ELR (cell line): ENCODE data around the gene BACE2.
"Not testable (repeated sequence)": the region's sequence is repeated elsewhere in the genome, so short reads cannot be mapped to it uniquely, and the experiment has no call there.

Experiments
- DNase-seq: peaks from one replicate; pipeline ENCODE4 v3.0.0-alpha.2; 2015; ENCODE audit warnings: low read depth

The BACE2 gene

DNA sequence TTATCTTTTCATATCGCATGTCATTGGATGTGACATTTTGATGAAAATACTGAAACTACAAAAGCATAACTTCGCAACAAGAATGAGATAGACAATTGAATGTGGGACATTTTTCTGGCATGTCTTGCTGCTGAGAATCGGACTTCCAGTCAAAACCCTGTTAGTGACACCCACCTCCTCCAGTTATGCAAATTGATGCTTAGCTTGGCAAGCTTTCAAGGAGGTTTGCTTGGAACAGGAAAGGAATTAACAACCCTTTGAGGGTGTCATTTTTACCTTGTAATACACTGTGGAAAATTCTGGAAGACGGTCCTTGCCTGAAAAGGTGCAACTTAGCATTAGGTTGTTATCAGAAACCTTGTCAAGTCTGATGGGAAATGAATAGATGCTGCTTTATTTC lies 109.9 kb downstream of the BACE2 start:
- DNase-seq: no peak

DNA sequence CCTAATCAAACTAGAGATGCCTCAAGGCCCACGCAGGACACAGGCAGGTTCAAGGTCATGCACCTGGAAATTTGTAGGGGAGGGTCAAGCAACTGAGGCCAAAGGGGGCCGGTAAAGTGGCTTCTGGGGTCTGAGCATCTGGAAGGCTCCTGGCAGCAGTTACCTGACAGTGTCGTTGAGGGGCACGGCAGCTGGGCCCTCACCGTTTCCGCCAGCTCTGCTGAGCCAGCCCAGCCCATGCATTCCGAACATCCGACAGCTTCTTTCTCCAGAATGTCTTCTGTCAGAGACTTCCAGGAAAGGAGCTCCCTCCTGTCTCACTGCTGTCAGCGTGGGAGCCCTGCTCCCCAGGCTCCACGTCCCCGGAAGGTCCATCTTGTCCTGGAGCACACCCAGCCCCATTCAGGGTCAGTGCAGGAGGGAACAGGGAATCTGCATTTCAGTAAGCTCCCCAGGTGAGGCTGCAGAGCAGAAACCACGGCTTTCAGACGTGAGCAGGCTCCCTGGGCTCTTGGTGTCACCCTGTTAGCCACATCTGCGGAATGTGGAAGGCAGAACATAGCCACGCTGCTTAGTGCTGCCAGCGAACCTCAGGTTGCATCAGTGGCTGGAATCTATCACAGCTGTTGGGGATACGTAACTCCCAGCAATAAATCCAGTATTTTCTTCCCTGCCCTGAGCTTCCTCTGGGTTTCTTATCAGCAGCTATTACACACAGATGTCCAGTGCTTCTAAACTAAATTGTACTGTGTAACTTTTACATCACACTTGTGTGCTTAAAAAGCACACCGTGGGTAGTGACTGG lies 112.4 kb downstream of the BACE2 start:
- DNase-seq: no peak

DNA sequence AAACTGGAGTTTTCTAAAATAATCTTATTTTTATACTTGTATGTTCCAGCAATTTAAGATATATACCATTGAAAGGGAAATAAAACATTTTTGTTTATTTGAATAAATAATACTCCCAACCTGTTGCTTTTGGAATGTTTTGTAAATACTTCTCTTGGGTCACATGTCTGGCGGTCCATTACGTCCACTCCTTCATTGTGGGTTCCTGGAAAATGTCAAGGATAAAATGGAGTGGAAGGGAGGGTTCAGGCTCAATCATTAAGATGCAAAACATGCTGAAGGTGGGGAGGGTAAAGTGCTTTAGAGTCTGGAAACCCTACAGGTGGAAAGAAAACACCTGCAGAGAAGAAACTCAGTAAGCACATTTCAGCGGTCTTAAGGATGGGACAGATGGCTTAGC lies 114.5 kb downstream of the BACE2 start:
- DNase-seq: no peak

DNA sequence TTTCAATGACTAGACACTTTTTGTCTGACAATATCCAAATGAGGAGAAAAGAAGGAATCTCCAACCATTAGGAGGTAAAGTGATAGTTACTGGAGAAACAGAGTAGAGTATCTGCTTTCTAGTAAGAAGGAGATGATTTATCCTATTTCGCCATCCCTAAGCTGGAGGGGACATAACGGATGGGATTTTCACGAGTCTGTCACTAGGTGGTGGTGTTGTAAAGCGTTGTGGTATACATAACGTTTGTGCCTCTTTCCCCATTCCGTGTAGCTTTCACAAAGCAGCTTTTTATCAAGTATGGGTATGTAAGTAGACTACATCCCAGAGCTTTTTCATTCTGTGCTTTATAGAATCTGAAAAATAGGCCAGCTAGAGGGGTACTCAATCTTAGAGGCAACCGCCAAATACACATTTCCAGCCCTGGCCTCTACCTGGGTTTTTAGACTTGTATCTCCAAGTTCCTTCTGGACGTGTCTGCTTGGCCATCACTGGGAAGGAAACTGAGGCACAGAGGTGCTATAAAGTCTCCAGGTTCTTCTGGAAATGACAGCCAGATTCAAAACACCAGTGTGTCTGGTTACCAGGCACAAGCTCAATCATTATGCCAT lies 115.4 kb downstream of the BACE2 start:
- DNase-seq: peak; percentile 71

DNA sequence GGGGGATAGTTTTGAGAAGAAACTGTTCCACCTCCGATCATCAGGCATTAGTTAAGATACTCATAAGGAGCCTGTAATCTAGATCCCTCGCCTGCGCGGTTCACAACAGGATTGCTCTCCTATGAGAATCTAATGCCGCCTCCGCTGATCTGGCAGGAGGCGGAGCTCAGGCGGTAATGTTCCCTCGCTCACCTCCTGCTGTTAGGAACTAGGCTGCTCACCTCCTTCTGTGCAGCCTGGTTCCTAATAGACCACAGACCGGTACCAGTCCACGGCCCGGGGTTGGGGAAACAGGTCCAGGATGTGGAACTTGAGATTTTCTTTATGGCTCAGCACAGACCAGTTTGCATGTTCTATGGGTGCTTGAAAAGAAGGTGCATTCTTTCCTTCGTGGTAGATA lies 121.5 kb downstream of the BACE2 start:
- peak; percentile 2 for DNase-seq

DNA sequence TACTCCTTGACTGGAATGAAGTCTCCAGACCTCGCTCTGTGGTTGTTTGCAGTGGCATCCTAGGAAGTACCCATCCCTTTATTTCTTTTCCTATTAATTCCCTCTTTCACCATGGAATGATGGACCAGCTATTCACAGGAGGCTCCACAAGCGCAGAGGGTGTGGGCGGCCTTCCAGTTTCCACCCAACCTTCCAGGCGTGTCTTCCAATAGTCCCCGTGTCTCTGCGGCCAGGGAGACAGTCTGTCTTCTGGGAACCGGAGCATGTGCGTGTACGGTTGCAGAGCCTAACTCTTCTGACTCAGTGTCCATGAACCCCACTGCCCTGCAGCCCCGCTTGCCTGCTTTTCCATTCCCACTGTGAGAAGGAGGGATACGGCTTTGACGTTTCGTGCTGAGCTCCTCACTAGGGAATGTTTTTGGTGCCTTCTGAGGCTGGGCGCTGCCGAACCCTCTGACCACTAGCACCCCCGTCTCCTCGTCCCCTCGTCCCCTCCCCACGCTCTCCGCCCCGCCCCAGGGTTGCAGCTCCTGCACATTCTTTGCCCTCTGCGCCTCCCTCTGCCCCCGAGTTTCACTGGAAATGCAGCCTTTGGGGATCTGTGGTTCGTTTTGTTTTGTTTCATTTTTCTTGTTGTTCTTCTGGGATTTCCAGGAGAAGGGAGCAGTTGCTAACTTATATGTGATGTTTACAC lies 122.3 kb downstream of the BACE2 start:
- DNase-seq: no peak

DNA sequence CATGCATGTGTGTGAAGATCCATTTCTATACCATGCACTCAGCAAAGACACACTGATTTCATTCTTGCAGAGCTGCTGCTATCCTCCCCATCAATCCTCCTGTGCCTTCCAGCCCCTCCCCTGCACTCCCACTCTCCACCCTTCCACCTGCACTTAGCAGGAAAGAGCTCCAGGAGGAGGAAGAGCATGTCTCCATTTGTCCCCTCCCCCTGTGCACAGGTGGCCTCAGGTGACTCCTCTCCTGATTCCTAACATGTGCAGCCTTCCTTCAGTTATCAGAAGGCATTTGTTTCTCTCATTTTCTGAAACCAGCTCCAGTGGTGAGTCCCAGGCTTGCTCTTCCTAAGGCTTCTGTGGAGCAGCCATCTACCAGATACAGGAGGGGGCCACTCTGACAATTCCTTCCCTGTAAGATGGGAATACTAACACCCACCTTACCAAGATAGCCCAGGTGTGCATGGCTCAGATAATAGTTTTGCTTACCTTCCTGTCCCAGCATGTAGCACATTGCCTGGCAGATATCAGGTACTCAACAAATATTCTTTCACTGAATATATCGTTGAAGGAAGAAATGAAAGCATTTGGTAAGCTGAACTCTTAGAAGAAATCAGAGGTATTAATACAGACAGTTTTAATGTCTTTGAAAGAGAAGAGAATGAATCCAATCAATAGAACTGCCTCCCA lies 126.7 kb downstream of the BACE2 start:
- DNase-seq: no peak

DNA sequence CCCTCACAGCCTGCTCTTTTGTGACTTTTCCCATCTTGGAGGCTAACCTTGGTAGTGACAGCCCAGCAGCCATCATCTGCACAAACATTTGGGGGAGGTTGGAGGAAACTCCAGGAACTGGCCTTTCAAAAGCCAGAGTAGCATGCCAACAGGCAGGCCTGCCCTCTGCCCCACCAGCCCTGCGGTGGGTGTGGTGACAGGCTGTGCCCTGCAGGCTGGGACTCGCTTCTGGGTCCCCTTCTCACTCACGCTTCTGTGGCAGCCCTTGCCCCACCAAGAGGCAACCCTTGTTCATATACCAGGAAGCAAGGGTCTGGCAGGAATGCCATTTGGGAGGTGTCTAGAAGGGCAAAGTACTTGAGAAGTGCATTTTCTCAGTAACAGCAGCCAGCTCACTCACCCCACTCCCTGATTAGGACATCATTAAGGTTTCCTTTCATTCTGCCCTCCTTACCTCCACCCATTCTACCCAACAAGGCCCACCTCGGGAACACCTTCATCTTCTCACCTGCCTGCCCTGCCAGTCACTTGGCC lies 127.8 kb downstream of the BACE2 start:
- DNase-seq: no peak

DNA sequence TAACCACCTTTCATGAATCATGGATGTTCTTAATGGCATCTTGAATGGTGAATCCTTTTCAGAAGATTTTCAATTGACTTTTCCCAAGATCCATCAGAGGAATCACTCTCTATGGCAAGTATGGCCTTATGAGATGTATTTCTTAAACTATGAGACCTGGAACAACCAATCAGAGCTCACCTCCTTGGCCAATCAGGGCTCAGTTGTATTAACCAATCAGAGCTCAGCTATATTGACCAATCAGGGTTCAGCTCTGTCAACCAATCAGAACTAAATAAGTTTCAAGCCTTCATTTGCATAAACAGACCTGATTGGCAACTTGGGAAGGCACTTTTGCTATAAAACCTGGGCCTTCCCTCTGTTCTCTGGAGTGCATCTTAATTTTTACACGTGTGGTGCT lies 135.0 kb downstream of the BACE2 start:
- DNase-seq: peak; percentile 1

DNA sequence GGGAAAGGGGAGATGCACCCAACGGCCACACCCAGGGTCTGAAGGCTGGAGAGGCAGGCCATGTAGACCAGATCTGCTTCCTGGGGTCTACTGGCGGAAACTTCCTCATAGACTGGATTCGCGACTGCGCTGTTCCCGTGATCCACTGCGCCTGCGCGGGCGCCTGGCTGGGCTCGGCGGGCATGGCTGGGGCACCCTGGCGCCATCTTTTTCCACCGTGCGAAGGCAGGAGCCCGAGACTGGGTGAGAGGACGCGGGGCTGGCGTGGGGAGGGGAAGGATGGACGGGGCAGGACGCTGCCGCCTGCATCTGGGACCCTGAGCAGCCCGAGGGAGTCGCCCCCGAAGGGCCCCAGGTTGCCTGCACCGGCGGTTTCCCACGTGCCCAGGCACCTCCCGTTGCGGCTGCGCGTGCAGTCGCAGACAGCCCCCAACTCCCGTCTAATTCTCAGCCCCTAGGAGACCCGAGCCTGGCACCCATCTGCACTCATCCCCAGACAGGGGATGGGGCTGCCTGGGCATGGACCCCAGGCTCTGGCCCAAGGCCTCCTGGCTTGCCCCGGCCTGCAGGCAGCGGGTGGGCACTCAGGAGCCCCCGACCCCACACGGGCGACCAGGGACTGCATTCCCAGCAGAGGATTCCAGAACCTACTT lies 136.2 kb downstream of the BACE2 start:
- DNase-seq: no peak

DNA sequence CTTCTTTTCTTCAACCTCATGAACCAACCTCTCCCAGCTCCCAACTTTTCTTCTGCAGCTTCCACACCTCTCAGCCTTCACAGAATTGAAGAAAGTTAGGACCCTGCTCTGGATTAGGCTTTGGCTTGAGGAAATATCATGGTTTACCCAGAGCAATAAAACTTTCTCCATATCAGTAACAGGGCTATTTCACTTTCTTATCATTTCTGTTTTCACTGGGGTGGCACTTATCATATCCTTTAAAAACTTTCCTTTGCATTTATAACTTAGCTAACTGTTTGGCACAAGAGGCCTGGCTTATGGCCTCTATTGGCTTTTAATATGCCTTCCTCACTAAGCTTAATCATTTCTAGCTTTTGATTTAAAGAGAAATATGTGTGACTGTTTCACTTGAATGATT lies 139.3 kb downstream of the BACE2 start:
- no peak for DNase-seq

DNA sequence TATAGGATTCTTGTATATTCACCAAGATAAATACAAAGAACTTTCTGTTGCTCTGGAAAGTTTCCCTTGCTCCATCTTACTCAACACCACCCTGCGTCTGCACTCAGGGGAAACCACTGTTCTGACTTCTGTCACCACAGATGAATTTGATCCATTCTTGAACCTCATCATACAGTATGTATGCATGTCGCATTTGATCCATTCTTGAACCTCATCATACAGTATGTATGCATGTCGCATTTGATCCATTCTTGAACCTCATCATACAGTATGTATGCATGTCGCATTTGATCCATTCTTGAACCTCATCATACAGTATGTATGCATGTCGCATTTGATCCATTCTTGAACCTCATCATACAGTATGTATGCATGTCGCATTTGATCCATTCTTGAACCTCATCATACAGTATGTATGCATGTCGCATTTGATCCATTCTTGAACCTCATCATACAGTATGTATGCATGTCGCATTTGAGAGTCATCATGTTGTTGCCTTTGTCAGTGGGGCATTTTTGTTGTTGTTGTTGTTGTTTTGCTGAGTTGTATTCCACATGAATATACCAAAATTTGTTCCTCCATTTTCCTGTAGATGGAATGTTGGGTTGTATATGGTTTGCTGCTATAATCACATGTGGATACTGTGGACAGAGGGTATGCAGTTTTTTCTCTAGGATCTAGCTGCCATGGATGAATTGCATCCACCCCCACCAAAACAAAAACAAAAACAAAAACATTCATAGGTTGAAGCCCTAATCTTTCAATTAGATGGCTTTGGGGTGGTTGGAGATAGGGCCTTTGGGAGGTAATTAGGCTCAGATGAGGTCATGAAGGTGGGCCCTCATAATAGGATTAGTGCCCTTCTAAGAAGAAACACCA lies 145.6 kb downstream of the BACE2 start:
- DNase-seq: not testable (repeated sequence)

DNA sequence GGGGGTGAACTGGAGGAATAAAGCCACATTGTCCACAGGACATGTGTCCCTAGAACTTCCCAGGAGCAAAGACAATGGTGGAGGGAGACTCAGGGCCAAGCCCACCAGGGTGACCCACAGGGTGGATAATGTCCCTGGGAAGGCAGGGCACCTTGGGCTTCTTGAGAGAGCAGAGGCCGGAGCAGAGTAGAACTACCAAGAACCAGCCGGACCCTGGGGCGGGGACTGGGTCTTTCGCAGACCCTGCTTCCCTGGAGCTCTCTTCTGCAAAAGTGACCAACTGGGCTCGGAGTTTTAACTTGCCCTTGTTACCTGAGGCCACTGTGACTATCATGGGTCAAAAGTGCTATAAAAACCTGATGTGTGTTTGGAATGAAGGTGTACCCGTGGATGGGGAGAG lies 147.8 kb downstream of the BACE2 start:
- no peak for DNase-seq

DNA sequence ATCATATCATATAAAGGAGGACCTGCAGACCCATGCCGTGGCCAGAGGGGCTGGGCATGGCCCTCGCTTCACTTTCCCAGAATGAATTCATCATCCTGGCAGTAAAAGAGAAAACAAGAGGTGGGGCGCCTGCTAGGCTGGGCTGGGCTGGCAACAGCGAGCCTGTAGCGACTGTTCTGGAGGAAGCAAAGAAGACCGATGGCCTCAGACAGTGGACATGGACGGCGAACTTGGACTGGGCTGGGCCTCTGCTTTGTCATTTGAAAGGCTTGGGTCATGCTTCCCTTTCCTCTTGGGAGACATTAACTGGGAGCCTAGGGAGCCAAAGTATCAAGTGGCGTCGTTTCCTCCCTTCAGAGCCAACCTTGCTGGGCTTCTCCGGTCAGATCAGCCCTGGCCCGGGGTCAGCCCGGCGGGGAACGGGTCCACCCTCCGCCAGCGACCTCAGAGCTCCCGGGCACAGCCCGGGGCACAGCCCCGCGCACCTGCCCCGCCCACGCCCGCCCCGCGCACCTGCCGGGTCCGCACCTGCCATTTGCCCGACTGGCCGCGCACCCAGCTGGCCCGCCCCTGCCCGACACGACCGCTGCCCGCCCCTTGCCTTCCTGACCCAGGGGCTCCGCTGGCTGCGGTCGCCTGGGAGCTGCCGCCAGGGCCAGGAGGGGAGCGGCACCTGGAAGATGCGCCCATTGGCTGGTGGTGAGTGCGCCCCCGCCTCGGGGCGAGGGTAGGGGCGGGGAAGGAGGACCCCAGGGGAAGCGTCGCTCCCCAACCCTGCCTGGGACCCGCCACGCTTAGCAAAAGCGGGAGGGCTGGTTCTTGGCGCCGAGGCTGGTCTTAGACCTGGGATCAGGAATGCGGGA lies 148.5 kb downstream of the BACE2 start, which contains the start of gene FAM3B:
Gene FAM3B, plus strand, starts transcription at position 602 of the 863 bp plus-strand sequence. Its CDS starts 79 bp downstream, at position 681.
- DNase-seq: no peak

DNA sequence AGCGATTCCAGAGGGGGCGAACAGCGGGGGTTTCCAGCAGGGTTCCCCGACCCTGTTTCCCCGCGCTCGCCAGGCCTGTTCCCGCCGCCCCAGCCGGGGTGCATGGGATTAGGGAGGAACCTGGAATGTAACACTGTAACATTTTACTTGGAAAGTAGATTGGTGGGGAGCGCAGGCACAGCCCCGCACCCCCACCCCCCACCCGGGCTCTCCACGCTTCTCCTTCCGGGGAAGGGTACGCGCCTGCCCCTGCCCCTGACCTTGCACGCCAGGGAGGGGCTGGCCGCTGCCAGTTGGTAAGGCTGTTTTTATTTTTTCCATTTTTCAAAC lies 149.1 kb downstream of the BACE2 start:
- no peak for DNase-seq

DNA sequence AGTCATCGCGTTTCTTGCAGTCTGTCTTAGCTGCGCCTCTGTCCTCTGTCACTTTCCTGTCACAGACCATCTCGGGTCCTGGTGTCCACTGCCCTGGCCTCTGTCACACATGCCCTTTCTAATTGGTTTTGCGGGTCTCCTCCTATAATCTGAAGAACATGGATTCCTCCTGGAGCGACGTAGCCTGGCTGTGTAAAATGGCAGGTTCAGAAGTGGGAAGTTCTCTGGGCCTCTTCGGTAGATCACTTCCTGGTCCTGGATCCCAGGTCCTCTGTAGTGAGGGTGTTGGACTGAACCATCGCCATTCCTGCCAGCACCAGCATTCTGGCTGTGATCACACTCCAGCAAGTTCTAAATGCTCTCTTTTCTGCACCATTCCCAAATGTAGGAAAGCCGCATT lies 149.5 kb downstream of the BACE2 start:
- DNase-seq: no peak

DNA sequence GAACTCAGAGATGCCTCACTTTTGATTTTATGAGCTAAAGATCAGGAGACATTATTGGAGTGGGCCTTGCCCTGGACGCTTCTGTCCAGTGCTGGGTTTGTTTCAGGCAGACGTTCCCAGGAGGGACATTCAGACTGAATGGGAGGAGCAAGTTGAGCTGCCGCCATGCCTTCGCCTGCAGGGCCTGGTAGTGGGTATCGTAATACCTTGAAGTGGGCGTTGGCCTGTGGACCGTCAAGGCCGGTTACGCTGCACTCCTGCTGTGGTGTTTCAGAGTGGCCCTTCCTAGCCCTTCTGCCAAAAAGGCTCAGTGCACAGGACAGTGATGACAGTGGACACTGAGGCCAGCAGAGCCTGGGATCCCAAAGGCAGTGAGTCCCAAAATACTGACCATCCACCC lies 150.3 kb downstream of the BACE2 start:
- no peak for DNase-seq

DNA sequence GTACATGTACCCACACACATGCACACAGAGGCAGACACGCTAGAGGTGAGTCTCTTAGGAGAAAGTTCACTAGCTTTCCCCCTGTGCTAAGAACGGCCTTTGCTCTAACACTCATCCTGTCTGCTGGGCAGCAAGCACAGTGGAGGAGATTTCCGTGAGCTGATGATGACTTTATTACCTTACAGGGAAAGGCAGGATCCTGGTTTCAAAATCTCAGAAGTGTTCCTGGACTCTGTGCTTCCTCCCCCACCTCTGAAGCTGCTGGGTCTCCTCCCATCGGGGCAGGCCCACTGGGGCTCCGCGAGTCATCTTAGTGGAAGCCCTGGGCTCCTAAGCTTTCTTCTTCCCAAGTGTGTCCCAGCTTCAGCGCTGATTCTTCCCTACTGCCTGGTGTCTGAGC lies 151.3 kb downstream of the BACE2 start:
- DNase-seq: no peak

DNA sequence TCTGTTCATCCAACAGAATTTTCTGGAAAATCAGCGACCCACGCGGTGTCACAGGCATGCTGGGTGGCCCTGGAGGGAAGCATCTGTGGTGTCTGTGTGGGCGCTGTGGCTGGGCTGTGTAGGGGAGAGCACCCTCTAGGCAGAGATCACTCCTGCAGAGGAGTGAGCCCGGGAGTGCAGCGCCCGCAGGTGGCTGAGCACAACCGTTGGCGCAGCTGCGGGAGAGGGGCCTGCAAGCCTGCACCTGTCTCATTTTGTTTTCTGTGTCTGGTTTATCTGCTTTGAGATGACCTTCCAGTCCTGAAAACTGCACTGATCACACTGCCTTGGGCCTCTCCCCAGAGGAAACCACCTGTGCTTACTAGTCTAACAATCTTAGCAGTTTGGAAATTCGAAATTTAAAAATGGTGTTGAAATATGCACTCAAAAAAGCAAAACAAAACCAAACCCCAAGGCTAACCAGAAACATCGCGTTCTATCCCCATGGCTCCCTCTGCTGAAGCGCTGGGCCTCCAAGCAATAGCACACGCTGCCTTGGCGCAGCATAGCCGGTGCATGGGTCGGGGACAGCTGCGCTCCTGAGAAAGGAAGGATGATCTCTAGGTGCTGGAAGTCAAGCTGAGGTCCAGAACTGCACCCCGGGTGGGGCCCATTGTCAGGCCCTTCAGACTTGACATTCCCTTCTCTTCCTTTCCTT lies 153.4 kb downstream of the BACE2 start:
- no peak for DNase-seq
